Measurements from ENCODE around the gene RBM43.
"Not testable (repeated sequence)": the region's sequence is repeated elsewhere in the genome, so short reads cannot be mapped to it uniquely, and the experiment has no call there.

The RBM43 gene

GRCh38 chr2:151251012-151251411 lies 10.7 kb downstream of the RBM43 start:
- Histone ChIP-seq H3K9me3 (ENCODE audit: control insufficient read depth, low read length) (no peaks in the 10 kb centered on the region), H3K27ac (ENCODE audit: insufficient read depth, low read length, poor library complexity, severe bottlenecking) (no peak overlapping the region), H3K27me3 (replicated peaks; ENCODE audit: control insufficient read depth, insufficient read depth, low read length, poor library complexity, severe bottlenecking) (no peaks in the 10 kb centered on the region), H3K36me3 (ENCODE audit: control insufficient read depth, insufficient read depth, low read length) (peaks cover 40% of the 10 kb centered on the region), H3K4me3 (ENCODE audit: insufficient read depth, low read depth, low read length, poor library complexity, severe bottlenecking) (no peak overlapping the region), H3K4me1 (ENCODE audit: control insufficient read depth, insufficient read depth, low read length, poor library complexity, severe bottlenecking) (no peaks in the 10 kb centered on the region)
- no peak for DNase-seq

GRCh38 chr2:151247432-151247831 lies 14.2 kb downstream of the RBM43 start:
- no peak for DNase-seq
- H3K27ac ChIP-seq (ENCODE audit: insufficient read depth, low read length, poor library complexity, severe bottlenecking), result no peak overlapping the region
- no peaks in the 10 kb centered on the region for H3K9me3 ChIP-seq (ENCODE audit: control insufficient read depth, low read length)
- H3K36me3 ChIP-seq (ENCODE audit: control insufficient read depth, insufficient read depth, low read length), result peaks cover 32% of the 10 kb centered on the region
- H3K4me1 ChIP-seq (ENCODE audit: control insufficient read depth, insufficient read depth, low read length, poor library complexity, severe bottlenecking), result no peaks in the 10 kb centered on the region
- H3K27me3 ChIP-seq (replicated peaks; ENCODE audit: control insufficient read depth, insufficient read depth, low read length, poor library complexity, severe bottlenecking), result no peaks in the 10 kb centered on the region
- no peak overlapping the region for H3K4me3 ChIP-seq (ENCODE audit: insufficient read depth, low read depth, low read length, poor library complexity, severe bottlenecking)

GRCh38 chr2:151246152-151246551 lies 15.5 kb downstream of the RBM43 start:
- H3K27me3 ChIP-seq (replicated peaks; ENCODE audit: control insufficient read depth, insufficient read depth, low read length, poor library complexity, severe bottlenecking), result no peaks in the 10 kb centered on the region
- H3K4me1 ChIP-seq (ENCODE audit: control insufficient read depth, insufficient read depth, low read length, poor library complexity, severe bottlenecking), result no peaks in the 10 kb centered on the region
- H3K4me3 ChIP-seq (ENCODE audit: insufficient read depth, low read depth, low read length, poor library complexity, severe bottlenecking), result no peak overlapping the region

GRCh38 chr2:151243468-151243867 lies 18.2 kb downstream of the RBM43 start:
- Histone ChIP-seq H3K36me3 (ENCODE audit: control insufficient read depth, insufficient read depth, low read length) (peaks cover under 1% of the 10 kb centered on the region), H3K4me1 (ENCODE audit: control insufficient read depth, insufficient read depth, low read length, poor library complexity, severe bottlenecking) (no peaks in the 10 kb centered on the region), H3K27ac (ENCODE audit: insufficient read depth, low read length, poor library complexity, severe bottlenecking) (no peak overlapping the region), H3K27me3 (replicated peaks; ENCODE audit: control insufficient read depth, insufficient read depth, low read length, poor library complexity, severe bottlenecking) (no peaks in the 10 kb centered on the region), H3K4me3 (ENCODE audit: insufficient read depth, low read depth, low read length, poor library complexity, severe bottlenecking) (no peak overlapping the region), H3K9me3 (ENCODE audit: control insufficient read depth, low read length) (no peaks in the 10 kb centered on the region)
- DNase-seq, result no peak

More at GRCh38 chr2:151246152-151246551, 15.5 kb downstream of the RBM43 start:
- no peak overlapping the region for H3K27ac ChIP-seq (ENCODE audit: insufficient read depth, low read length, poor library complexity, severe bottlenecking)
- DNase-seq, result no peak
- H3K9me3 ChIP-seq (ENCODE audit: control insufficient read depth, low read length), result no peaks in the 10 kb centered on the region
- peaks cover 19% of the 10 kb centered on the region for H3K36me3 ChIP-seq (ENCODE audit: control insufficient read depth, insufficient read depth, low read length)

- Histone ChIP-seq H3K27me3 (replicated peaks; ENCODE audit: control insufficient read depth, insufficient read depth, low read length, poor library complexity, severe bottlenecking) (no peaks in the 10 kb centered on the region), H3K4me3 (ENCODE audit: insufficient read depth, low read depth, low read length, poor library complexity, severe bottlenecking) (no peak overlapping the region), H3K36me3 (ENCODE audit: control insufficient read depth, insufficient read depth, low read length) (no peaks in the 10 kb centered on the region), H3K9me3 (ENCODE audit: control insufficient read depth, low read length) (no peaks in the 10 kb centered on the region), H3K27ac (ENCODE audit: insufficient read depth, low read length, poor library complexity, severe bottlenecking) (no peak overlapping the region), H3K4me1 (ENCODE audit: control insufficient read depth, insufficient read depth, low read length, poor library complexity, severe bottlenecking) (no peaks in the 10 kb centered on the region)
- no peak for DNase-seq
These were observed 20.4 kb downstream of the RBM43 start for GRCh38 chr2:151241224-151241623.

- Histone ChIP-seq H3K27ac (ENCODE audit: insufficient read depth, low read length, poor library complexity, severe bottlenecking) (no peak overlapping the region), H3K9me3 (ENCODE audit: control insufficient read depth, low read length) (no peaks in the 10 kb centered on the region), H3K4me3 (ENCODE audit: insufficient read depth, low read depth, low read length, poor library complexity, severe bottlenecking) (no peak overlapping the region), H3K27me3 (replicated peaks; ENCODE audit: control insufficient read depth, insufficient read depth, low read length, poor library complexity, severe bottlenecking) (no peaks in the 10 kb centered on the region), H3K4me1 (ENCODE audit: control insufficient read depth, insufficient read depth, low read length, poor library complexity, severe bottlenecking) (no peaks in the 10 kb centered on the region), H3K36me3 (ENCODE audit: control insufficient read depth, insufficient read depth, low read length) (no peaks in the 10 kb centered on the region)
- DNase-seq, result no peak
These were observed 21.2 kb downstream of the RBM43 start for GRCh38 chr2:151240433-151240832.

GRCh38 chr2:151239624-151240023 lies 22.0 kb downstream of the RBM43 start:
- DNase-seq, result no peak
- Histone ChIP-seq H3K4me3 (ENCODE audit: insufficient read depth, low read depth, low read length, poor library complexity, severe bottlenecking) (no peak overlapping the region), H3K27me3 (replicated peaks; ENCODE audit: control insufficient read depth, insufficient read depth, low read length, poor library complexity, severe bottlenecking) (no peaks in the 10 kb centered on the region), H3K27ac (ENCODE audit: insufficient read depth, low read length, poor library complexity, severe bottlenecking) (no peak overlapping the region), H3K36me3 (ENCODE audit: control insufficient read depth, insufficient read depth, low read length) (no peaks in the 10 kb centered on the region), H3K4me1 (ENCODE audit: control insufficient read depth, insufficient read depth, low read length, poor library complexity, severe bottlenecking) (no peaks in the 10 kb centered on the region), H3K9me3 (ENCODE audit: control insufficient read depth, low read length) (no peaks in the 10 kb centered on the region)

GRCh38 chr2:151238527-151239487 lies 22.9 kb downstream of the RBM43 start:
- Histone ChIP-seq H3K36me3 (ENCODE audit: control insufficient read depth, insufficient read depth, low read length) (no peaks in the 10 kb centered on the region), H3K4me3 (ENCODE audit: insufficient read depth, low read depth, low read length, poor library complexity, severe bottlenecking) (no peak overlapping the region), H3K4me1 (ENCODE audit: control insufficient read depth, insufficient read depth, low read length, poor library complexity, severe bottlenecking) (no peaks in the 10 kb centered on the region), H3K27ac (ENCODE audit: insufficient read depth, low read length, poor library complexity, severe bottlenecking) (no peak overlapping the region), H3K9me3 (ENCODE audit: control insufficient read depth, low read length) (no peaks in the 10 kb centered on the region), H3K27me3 (replicated peaks; ENCODE audit: control insufficient read depth, insufficient read depth, low read length, poor library complexity, severe bottlenecking) (no peaks in the 10 kb centered on the region)
- no peak for DNase-seq

GRCh38 chr2:151237422-151238025 lies 24.1 kb downstream of the RBM43 start:
- Histone ChIP-seq H3K36me3 (ENCODE audit: control insufficient read depth, insufficient read depth, low read length) (no peaks in the 10 kb centered on the region), H3K4me3 (ENCODE audit: insufficient read depth, low read depth, low read length, poor library complexity, severe bottlenecking) (no peak overlapping the region), H3K27ac (ENCODE audit: insufficient read depth, low read length, poor library complexity, severe bottlenecking) (no peak overlapping the region), H3K27me3 (replicated peaks; ENCODE audit: control insufficient read depth, insufficient read depth, low read length, poor library complexity, severe bottlenecking) (no peaks in the 10 kb centered on the region), H3K9me3 (ENCODE audit: control insufficient read depth, low read length) (no peaks in the 10 kb centered on the region), H3K4me1 (ENCODE audit: control insufficient read depth, insufficient read depth, low read length, poor library complexity, severe bottlenecking) (no peaks in the 10 kb centered on the region)
- no peak for DNase-seq

- H3K9me3 ChIP-seq (ENCODE audit: control insufficient read depth, low read length); DNase-seq; H3K4me1 ChIP-seq (ENCODE audit: control insufficient read depth, insufficient read depth, low read length, poor library complexity, severe bottlenecking); H3K36me3 ChIP-seq (ENCODE audit: control insufficient read depth, insufficient read depth, low read length); H3K4me3 ChIP-seq (ENCODE audit: insufficient read depth, low read depth, low read length, poor library complexity, severe bottlenecking); H3K27ac ChIP-seq (ENCODE audit: insufficient read depth, low read length, poor library complexity, severe bottlenecking); H3K27me3 ChIP-seq (replicated peaks; ENCODE audit: control insufficient read depth, insufficient read depth, low read length, poor library complexity, severe bottlenecking): not testable (repeated sequence)
These were observed 27.9 kb downstream of the RBM43 start for GRCh38 chr2:151233760-151234159.

Measured in effector memory CD4-positive, alpha-beta T cell (primary cell).